Osteoblast (primary cell): ENCODE measurements around the gene LHFPL2. TPM values are rescaled to one million over a fixed set of nuclear protein-coding genes. Genes with fewer than 3 reads are reported as not detected.

Source experiments
- DNase-seq: peaks from one replicate; pipeline ENCODE4 v3.0.0; 2011; ENCODE audit warnings: low spot score, mixed read lengths; ENCODE audit not compliant: insufficient read length; ENCODE audit errors: missing footprints
- H2AFZ ChIP-seq: 2 replicates; pipeline ENCODE4 v1.6.0; 2011; ENCODE audit warnings: mild to moderate bottlenecking, low read length
- H3K27ac ChIP-seq: 2 replicates; pipeline ENCODE4 v1.5.1; 2011; ENCODE audit warnings: mild to moderate bottlenecking, low read depth, low read length, moderate library complexity
- H3K27me3 ChIP-seq: 2 replicates; pipeline ENCODE4 v1.6.0; 2012; ENCODE audit warnings: mild to moderate bottlenecking, control low read depth, inconsistent platforms, low read length, moderate library complexity; ENCODE audit not compliant: insufficient read depth
- H3K36me3 ChIP-seq: 2 replicates; pipeline ENCODE4 v1.5.1; 2011; ENCODE audit warnings: mild to moderate bottlenecking, low read length, control low read depth, moderate library complexity; ENCODE audit not compliant: insufficient read depth
- H3K4me1 ChIP-seq: 2 replicates; pipeline ENCODE4 v1.5.1; 2011; ENCODE audit warnings: mild to moderate bottlenecking, low read length, control low read depth, moderate library complexity; ENCODE audit not compliant: insufficient read depth
- H3K4me2 ChIP-seq: 2 replicates; pipeline ENCODE4 v1.6.0; 2011; ENCODE audit warnings: mild to moderate bottlenecking, low read length; ENCODE audit not compliant: insufficient read depth
- H3K4me3 ChIP-seq: fragments of 200-600 bp; sonication (generic); 3 replicates; pipeline ENCODE4 v1.5.1; 2012; ENCODE audit warnings: mild to moderate bottlenecking, low read length, inconsistent platforms; ENCODE audit not compliant: insufficient read depth
- H3K79me2 ChIP-seq: 2 replicates; pipeline ENCODE4 v1.6.0; 2012; ENCODE audit warnings: mild to moderate bottlenecking, low read length, control low read depth, inconsistent platforms; ENCODE audit not compliant: insufficient read depth
- H3K9me3 ChIP-seq: 2 replicates; pipeline ENCODE4 v1.5.1; 2011; ENCODE audit warnings: low read depth, low read length, control low read depth
- H4K20me1 ChIP-seq: 2 replicates; pipeline ENCODE4 v1.6.0; 2012; ENCODE audit warnings: mild to moderate bottlenecking, low read length, control low read depth; ENCODE audit not compliant: insufficient read depth
- CTCF ChIP-seq: IDR thresholded peaks from 2 replicates; pipeline ENCODE4 v1.5.1; 2011; ENCODE audit warnings: mild to moderate bottlenecking, low read depth, low read length, moderate library complexity; ENCODE audit errors: extremely low read depth
- total RNA-seq: library from RNA; depleted of rRNA; stranded (reverse); fragments of >200 nt; gene quantifications from 2 replicates; pipeline ENCODE4 v1.2.3, GENCODE V29; 2012

The LHFPL2 gene
- total RNA-seq, 1 donor = 64.4 TPM

- no peak overlapping the region for H2AFZ ChIP-seq
- TF ChIP-seq CTCF = no peak
- peak overlapping the region; percentile 9 for H3K4me2 ChIP-seq
- DNase-seq = no peak
- H3K4me3 ChIP-seq = no peak overlapping the region
- H3K27ac ChIP-seq = peak overlapping the region; percentile 25
- H3K27me3 ChIP-seq = no peaks in the 10 kb centered on the region
- H4K20me1 ChIP-seq = no peaks in the 10 kb centered on the region
- peaks cover 24% of the 10 kb centered on the region for H3K4me1 ChIP-seq
- H3K9me3 ChIP-seq = no peaks in the 10 kb centered on the region
- H3K79me2 ChIP-seq = peaks cover 78% of the 10 kb centered on the region
- peaks cover 4% of the 10 kb centered on the region for H3K36me3 ChIP-seq
These were observed 152.8 kb downstream of the LHFPL2 start for GRCh38 chr5:78495800-78496199.

- H3K9me3 ChIP-seq = no peaks in the 10 kb centered on the region
- no peak overlapping the region for H3K4me2 ChIP-seq
- H3K27ac ChIP-seq = no peak overlapping the region
- H3K27me3 ChIP-seq = no peaks in the 10 kb centered on the region
- peaks cover 48% of the 10 kb centered on the region for H3K79me2 ChIP-seq
- H3K4me3 ChIP-seq = no peak overlapping the region
- no peaks in the 10 kb centered on the region for H4K20me1 ChIP-seq
- no peak overlapping the region for H2AFZ ChIP-seq
- DNase-seq = no peak
- peaks cover 13% of the 10 kb centered on the region for H3K4me1 ChIP-seq
- no peak for TF ChIP-seq CTCF
- peaks cover 21% of the 10 kb centered on the region for H3K36me3 ChIP-seq
These were observed 155.9 kb downstream of the LHFPL2 start for GRCh38 chr5:78492650-78493049.

- Histone ChIP-seq H3K4me3 (no peak overlapping the region), H3K4me1 (peaks cover 13% of the 10 kb centered on the region), H3K79me2 (peaks cover 44% of the 10 kb centered on the region), H3K27me3 (no peaks in the 10 kb centered on the region), H3K4me2 (no peak overlapping the region), H3K36me3 (peaks cover 22% of the 10 kb centered on the region), H3K27ac (no peak overlapping the region), H4K20me1 (no peaks in the 10 kb centered on the region), H2AFZ (no peak overlapping the region), H3K9me3 (no peaks in the 10 kb centered on the region)
- no peak for DNase-seq
- TF ChIP-seq CTCF = no peak
These were observed 156.3 kb downstream of the LHFPL2 start for GRCh38 chr5:78492224-78492623.

DNA sequence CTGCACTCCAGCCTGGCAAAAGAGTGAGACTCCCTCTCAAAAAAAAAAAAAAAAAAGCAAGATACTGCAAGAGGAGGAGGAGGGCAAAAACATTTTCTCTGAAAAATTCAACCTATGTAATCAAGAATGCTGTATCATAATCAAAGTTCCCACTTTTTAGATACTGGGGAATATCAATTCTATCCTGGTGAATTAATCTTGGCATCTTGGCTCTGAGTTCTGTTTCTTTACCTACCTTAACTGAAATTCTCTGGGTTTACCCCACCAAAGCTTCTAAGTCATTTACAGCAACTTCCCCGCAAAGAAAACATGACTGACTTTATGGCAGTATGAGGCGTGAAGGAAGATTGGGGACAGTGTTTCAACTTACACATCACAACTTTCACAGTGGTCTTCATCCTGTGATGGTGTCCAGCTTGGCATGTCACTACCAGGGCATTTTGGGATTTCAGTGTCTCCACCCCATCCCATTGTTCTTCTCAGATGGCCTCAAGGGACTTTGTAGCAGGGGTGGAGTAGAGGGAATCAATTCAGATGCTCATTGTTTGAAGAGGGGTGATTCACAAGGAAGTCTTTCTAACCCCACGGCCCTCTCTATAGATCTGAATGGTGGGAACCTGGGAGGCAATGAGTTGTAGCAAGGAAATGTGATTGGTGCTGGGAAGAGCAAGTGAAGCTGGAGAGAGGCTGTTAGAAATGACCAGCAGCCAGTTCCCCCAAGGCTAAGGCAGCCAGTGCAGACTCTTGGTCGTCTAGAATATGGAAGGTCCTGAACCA is 157.7 kb downstream of the LHFPL2 start:
- TF ChIP-seq CTCF = no peak
- Histone ChIP-seq H3K27me3 (no peaks in the 10 kb centered on the region), H3K4me2 (no peak overlapping the region), H3K27ac (no peak overlapping the region), H3K36me3 (peaks cover 22% of the 10 kb centered on the region), H3K4me3 (no peak overlapping the region), H4K20me1 (no peaks in the 10 kb centered on the region), H3K4me1 (peaks cover 1% of the 10 kb centered on the region), H3K79me2 (peaks cover 33% of the 10 kb centered on the region), H2AFZ (no peak overlapping the region), H3K9me3 (no peaks in the 10 kb centered on the region)
- DNase-seq = no peak
